AG08396 (cell line): ENCODE measurements around the gene PDIA5.

Source experiments
- DNase-seq: peaks from one replicate; pipeline ENCODE4 v3.0.0; 2012; ENCODE audit warnings: low spot score, mixed read lengths

Gene PDIA5

DNA sequence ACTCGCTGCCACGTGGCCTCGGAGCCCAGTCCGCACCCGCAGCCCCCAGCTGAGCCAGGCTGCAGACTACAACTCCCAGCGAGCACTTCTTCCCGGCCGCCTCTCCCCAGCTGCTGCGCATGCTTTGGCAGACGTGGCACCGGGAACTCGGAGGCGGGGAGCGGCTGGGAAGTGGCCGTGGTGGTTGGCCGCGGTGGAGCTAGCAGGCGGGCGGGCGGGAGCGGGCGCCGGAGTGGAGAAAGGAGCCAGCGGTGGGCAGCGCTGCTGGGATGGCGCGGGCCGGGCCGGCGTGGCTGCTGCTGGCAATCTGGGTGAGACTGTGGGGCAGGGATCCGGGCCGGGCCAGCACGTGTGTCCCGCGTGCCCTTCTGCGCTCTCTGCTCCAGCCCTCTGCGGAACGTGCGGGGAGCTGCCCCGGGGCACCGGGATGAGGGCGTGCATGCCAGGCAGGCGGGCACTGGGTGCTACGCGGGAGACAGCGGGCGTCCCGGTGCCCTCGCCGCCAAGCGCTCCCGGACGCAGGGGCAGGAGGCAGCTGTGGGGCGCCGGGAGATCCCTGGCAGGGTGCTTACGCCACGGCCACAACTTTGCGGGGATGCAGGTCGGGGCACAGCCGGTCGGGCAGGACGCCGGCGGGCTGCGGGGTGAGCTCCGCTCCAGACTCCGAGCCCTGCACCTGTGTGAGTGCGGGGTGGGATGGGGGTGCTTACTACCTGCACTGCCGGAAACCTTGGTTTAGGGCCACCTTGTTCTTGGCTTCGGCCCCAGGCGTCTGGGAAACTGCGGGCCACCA is at the start of gene PDIA5:
PDIA5 (plus strand) TSS at position 130 of the 793 bp plus-strand sequence; CDS start at position 270, 140 bp downstream.
- DNase-seq = peak; percentile 95

DNA sequence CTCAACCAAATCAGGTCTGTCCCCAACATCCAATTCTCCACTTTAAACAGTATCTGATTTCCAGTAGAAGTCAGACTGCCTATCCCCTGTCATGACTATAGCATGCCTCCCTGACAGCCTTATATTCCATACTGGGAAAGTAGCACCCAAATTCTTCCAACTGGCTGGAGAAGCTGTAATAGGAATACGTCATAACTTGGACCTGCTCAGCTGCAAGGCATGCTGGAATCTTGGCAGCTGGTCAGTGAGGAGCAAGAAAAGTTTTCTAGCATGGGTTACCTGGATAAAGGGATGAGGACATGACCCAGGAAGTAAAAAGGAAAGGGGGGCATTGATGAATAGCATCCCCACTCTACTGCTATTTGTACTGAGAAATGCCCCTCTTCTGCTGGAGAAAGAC is 48.1 kb upstream of the PDIA5 start:
- DNase-seq = no peak

DNA sequence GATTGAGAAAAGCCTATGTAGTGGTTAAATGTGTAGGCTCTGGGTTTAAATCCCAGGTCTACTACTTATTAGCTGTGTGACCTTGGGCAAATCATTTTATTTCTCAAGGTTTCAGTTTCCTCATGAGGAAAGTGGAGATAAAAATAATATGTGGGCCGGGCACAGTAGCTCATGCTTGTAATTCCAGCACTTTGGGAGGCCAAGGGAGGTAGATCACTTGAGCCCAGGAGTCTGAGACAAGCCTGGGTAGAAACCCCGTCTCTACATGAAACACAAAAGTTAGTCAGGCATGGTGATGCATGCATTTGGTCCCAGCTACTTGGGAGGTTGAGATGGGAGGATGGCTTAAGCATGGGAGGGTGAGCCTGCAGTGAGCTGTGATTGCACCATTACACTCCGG is 47.7 kb upstream of the PDIA5 start:
- no peak for DNase-seq

DNA sequence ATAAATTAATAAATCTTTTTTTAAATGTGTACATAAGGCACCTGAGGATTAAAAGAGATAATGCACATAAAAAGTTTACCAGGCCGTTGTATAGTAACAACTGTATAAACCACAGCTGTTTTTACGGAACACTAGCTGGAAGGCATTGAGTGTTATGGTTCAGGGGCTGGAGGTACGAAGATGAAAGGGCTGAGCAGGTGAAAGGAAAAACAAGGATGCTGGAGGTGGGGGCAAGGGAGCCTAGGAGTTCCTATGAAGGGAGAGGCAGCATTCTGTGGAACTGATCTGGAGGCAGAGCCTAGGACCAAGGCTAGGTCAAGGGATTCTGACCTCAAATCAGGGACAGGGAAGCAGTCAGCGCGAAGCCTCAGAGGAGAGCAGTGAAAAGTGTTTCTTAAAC is 47.2 kb upstream of the PDIA5 start:
- no peak for DNase-seq

DNA sequence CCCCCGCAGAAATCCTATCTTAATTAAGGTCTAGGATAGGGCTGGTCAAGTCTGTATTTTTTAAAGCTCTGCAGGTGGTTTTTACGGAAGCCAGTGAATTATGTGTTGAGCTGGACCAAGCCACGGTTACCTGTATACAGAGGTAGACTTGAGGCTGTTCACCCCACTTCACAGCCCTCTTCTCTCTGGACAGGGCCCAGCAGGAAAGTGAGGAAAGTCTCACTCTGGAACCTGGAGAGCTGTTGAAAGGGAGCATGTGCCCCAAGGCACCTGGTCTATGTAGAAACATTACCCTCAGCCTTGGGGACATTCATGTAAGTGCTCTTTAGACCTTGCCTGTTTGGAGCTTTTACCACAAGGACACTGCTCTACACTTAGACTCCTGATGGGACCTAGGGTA is 46.1 kb upstream of the PDIA5 start:
- DNase-seq = no peak

DNA sequence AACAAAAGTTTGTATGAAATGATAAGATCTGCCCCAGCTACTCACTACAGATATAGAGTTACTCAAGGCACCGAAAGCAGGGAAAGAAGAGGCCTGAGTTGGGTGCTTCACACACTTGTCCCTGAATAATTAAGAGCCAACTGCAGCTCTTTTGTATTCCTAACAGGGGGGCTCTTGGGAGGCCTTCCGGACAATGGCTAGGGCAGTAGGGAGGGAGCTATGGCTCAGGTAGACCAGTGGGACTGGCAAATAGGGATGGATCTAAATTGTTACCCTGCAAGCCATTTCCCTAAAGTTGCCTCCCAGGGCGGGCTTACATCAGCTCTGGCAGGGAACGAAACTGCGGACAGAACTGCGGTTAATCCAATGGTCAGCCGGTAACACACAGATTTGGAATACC is 45.4 kb upstream of the PDIA5 start:
- DNase-seq = no peak

DNA sequence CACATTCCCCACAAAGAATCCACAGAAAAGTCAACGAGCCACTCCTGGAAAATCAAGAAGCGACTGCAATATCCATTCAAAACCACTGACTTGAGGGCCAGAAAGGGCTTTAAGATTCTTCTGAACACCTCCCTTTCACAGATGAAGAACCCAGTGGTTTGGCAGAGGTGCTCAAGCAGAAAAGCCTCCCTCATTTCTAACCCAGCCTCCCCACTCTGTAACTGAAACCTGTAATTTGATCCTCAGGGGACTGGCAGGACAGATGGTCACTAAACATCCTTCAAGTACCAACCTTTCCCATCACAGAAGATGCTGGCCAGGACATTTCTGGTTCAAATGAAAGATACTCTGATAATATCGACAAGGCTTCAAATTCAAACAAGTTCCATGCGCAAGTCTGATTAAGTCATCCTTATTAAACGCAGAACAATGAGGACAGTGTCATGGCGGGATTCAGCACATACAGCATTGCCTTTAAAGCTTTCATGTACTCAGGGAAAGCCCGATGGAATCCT is 44.8 kb upstream of the PDIA5 start:
- DNase-seq = no peak

DNA sequence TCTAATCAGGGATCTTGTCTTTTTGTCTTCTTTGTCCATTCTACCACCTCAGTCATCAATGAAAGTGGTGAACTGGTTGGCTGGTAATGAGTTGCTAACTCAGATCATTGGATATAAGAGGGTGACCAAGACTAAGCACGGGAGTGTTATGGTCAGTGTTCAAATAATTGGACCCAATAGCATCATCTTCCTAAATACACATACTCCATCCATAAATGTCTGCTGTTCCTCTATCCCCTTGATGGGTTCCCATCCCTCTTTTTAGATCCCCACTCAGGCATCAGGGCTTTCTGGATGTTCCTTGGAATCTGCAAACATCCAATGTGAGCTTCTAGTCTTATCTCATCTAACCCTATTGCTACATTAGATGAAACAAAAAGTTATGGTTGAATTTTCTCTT is 42.8 kb upstream of the PDIA5 start:
- DNase-seq = no peak

DNA sequence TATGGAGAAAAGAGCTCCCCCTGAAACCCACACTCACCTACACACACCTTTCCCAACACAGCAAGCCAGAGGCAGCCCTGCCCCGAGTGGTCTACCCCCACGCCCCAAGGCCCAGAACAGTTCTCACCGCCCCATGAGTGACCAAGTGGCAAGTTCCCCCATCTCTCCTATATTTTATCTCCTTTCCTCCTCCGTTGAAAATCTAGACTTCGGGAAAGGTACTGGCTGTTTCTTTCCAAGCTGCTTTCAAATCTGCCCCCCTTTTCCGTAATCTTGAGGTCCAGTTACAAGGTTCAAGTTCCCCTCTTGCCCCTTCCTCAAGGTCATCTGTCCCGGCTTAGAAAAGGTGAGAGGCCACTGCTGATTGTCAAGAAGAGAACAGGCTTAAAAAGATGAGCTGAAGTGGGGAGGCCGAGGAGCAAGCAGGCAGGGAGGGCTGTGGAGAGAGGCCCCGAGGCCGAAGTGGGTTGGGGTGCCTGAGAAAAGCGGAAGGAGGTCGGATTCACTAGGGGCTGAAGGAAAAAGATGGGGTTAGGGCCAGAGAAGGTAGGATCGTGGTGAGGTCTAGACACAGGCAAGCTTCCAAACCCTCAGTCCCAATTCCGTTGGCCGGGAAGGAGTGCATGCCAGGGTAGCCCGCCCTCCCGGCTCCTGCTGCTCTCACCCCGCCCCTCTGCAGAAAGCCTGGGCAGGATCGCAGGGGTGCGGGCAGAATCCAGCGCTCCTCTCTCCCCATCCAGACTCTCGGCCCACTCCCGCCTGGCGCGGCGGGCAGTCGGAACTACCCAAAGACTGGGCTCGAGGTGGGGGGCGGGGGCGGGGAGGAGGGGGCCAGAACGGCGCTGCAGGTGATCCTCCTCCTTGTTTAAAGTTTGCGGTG is 40.9 kb upstream of the PDIA5 start:
- DNase-seq = no peak

DNA sequence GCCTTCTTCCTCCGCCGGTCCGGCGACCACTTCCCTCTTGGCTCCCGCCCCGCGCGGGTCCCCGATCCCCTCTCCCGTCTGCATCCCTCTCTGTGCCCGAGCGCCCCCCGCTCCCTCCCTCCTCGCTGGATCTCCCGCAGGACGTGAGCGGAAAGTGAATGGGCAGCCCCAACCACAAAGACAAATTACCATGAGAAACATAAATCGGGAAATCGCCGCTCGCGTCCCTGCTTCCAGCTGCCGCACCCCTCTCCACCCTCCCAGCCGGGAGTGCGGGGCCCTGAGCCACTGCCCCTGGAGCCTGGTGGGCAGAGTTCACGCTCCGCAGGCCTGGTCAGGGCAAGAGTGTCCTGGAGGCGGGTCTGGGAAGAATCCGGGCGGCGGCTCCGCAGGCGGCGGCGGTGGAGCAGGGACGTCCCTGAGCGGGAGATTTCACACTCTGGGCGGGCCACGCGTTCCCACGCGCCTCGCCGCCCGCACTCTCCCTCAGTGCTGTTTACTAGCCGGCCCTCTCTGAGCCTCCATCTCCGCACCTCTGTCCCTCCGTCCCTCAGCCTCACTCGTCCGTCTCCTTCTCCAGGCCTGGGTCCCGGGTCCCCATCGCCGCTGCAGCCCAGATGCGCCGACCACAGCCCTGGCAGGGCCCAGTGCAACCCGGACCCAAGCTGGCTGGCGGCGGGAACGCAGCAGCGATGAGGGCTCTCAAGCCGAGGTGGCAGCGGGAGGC is 40.1 kb upstream of the PDIA5 start:
- DNase-seq = peak; percentile 33

DNA sequence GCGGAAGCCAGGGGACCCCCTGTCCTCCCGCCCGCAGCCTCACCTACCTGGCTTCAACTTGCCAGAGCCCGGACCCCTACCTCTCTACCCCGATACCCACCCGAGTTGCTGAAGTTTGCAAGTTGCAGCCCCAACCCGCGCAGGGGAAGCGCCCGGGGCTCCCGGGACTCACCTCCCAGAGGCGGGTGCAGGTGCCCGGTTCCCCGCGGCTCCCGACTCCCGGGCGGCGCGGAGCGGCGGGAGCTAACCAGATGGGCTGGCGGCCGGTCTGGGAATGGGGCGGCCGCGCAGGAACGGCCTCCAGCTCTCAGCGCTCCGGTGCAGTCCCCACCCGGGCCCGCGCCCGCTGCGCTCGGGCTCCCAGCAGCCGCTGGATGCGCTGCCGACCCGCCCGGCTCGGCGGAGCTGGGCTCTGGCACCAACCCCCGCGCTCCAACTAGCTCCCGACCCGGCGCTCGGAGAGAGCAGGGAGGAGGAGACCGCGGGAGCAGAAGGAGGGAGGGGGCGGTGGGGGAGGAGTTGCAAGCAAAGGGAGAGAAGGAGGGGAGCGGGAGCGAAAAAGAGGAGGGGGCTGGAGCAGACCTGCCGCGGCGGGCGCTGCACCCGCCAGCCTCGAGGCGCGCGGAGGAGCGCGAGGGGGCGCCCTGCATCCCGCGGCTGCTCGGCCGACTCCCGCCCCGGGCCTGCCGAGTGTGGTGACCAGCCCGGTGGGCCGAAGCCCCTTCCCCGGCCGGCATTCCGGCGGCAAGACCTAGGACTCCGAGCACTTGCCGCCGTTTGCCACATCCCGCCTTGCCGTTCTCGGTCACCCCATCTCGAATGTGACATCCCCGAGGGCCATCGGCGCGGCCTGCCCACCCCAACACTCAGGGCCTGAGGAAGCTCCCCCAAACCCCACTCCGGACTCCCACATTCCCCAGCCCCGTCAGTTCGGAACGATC is 39.3 kb upstream of the PDIA5 start, which contains the start of gene SEMA5B:
SEMA5B (minus strand) TSS at position 472 of the 941 bp plus-strand sequence. CDS start 66,500 bp downstream, outside the sequence.
- peak; percentile 55 for DNase-seq

DNA sequence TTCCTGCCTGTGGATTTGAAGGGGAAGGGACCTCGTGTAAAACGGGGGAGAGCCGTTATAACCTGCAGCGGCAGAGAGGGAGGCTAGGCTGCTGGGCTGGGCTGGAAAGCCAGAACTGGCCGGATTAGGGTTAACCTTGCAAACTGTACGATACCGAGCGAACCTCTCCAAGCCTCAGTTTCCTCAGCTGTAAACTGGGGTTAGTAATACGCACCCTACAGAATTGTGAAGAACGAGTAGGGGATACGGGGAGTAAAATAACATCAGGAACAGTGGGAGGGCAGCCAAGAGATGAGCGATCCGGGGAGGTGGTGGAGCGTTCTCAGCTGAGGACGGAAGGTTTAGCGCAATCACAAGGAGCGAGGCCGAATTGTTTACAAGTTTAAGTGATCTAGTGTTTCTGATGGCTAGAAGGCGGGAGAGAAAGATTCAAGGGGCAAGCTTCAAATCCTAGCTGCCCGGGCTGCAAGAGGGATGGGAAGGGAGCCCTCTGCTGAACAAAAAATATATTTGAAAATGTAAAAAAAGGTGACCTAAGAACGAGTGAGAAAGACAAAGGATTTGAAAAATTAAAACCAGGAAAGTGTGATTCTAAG is 38.5 kb upstream of the PDIA5 start:
- DNase-seq = peak; percentile 83

DNA sequence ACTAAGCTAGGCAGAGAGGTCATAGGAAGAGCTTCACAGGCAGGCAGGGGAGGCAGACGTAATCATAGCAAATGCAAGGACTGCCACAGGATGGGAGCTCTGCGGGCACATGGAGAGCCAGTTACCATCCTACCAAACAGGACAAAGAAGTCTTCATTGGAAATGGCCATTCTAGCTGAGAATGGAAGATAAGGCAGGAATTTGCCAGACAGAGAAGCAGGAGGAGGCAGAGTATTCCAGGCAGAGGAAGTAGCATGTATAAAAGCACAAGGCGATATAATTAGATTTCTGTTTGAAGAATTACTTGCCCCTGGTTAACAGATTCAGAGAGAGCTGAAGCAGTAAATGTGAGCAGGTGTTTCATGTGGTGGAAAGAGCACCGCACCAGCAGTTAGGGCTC is 35.8 kb upstream of the PDIA5 start:
- no peak for DNase-seq

DNA sequence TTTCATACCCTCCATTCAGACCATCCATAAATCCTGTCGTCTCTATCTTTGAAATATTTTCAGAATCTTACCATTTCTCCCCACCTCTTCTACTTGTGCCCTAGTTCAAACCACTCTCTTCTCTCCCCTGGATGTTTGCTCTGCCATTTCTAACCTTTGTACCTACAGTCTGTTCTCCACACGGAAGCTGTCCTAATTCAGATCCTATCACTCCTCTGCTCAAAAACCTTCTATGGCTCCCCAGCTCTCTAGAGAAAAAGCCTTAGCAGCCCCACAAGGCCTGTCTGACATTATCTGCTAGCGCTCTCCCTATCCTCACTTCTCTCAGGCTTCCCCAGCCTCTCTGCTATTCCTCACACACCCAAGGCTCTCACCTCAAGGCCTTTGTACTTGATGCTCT is 34.8 kb upstream of the PDIA5 start:
- no peak for DNase-seq

DNA sequence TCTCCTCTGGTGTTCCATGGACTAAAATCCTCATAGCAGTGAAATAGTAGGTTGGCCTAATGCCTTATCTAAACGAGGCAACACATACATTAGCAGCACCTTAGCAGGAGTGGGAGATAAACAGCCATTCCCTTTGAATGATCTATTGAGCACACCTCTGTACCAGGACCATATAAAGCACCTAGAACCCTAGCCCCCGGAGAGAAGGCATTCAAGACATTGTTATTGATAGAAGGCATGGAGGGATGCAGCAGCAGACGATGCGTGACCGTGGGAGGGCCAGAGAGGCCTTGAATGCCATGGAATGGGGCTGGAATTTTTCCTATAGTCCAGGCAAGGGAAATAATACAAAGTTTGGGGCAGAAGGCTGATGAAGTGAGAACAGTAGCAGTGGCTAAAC is 32.7 kb upstream of the PDIA5 start:
- no peak for DNase-seq

DNA sequence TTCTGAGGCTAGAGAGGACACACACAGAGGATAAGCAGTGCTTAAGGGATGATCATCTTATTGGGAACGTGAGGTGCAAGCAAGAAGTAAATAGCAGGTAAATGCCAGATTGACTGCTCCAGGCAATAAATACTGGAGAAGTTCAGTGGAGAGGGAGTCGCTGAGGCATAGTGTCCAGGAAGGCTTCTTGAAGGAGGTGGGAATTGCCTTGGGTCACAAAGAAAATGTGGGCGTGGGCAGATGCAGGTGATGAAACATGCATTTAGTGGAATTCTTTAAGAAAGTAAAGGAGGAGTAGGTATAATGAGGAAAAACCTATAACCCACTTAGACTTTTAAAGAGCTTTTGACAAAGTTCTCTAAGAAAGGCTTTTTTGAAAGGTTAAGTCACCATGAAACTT is 31.8 kb upstream of the PDIA5 start:
- DNase-seq = no peak

DNA sequence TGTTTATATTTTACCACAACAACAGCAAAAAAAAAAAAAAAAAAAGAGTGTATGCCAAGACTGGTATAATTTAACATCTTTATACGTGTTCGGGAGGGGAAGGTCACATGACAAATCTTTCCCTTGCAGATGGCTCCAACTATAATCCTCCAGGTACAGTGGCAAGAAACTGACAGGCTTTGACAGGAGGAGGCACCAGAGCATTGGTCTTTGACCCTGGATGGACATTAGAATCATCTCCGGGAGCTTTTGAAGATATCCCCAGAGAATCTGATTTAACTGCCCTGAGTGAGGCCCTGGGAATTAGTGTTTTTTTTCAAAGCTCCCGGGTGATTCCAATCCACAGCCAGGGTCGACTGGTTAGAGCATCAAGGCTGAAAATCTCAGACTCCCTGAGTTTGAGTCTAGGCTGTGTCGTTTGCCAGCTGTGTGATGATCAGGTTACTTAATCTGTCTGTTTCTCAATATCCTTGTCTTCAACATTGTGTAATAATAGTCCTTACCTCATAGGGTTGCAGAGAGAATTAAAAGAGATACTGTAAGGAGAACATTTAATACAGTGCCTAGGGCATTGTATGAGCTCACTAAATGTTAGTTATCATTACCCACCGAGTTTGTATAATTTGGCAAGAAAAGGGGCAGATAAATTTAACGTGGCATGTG is 30.3 kb upstream of the PDIA5 start:
- peak; percentile 36 for DNase-seq

DNA sequence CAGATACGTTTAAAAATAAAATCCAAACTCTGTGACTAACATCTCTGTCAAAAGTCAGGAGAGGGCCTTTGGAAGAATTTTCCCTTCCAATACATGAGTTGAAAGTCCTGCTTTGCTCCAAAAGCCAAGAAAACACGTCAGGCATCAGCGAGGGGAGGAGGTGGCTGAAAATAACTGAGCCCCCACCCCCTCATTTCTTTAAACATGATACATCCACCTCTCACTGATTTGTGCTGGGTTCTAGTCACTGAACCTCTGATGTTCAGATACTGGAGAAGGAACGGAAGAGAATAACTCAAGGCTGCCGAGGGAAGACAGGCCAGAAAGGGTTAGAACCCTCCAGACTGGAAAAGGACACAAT is 29.8 kb upstream of the PDIA5 start:
- DNase-seq = no peak

DNA sequence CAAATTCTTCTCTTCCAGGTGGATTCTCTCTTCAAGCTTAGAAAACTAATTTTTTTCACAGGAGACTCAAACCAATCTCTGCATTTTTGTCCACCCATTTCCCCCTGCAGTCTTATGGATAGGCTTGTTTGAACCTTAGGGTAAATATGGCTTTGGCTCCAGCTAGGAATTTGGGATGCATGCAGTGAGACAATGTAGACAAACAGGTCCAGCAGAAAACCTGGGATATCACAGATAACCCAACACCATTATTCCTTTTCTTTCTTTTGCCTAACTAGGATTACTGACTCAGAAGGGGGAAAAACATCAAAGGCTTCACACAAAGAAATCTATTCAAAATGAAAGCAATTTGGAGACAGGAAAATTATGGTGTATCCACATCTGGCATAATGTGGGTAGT is 28.1 kb upstream of the PDIA5 start:
- DNase-seq = no peak

DNA sequence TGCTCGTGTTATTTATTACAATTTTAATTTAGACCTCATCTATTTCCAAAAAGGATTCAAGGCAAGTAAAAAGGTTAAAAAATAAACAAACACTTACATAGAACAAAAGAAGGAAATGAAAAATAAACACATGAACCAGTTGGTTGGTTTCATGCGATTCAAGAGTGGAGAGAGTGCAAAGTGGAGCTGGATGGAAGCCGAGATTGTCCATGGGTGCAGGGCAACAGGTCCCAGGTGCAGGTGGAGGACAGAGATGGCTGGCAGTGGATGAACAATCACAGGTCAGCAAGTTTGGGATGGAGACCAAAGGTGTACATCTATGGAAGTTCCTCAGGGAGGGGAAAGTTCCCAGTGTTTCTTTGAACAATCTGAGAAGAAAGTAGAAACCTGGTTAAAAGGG is 27.6 kb upstream of the PDIA5 start:
- no peak for DNase-seq
